ENCODE measurements around the gene DGCR8. TPM values are rescaled to one million over a fixed set of nuclear protein-coding genes. Genes with fewer than 3 reads are reported as not detected.

DGCR8 gene
- polyA plus RNA-seq, 2 donors, result 14.1 to 21.6 TPM

- WGBS, 2 donors, result 53 to 63% methylated on average over 4 of the region's 4 CpGs
- H3K4me3 ChIP-seq (ENCODE audit: low read depth in 1 of 2, low read length in 2 of 2), result no peak overlapping the region
- H3K4me1 ChIP-seq (ENCODE audit: control insufficient read depth in 2 of 2, insufficient read depth in 2 of 2, low read length in 1 of 2), result peaks cover 27 to 47% of the 10 kb centered on the region in 2 donors
- H3K36me3 ChIP-seq (ENCODE audit: control insufficient read depth in 2 of 2, insufficient read depth in 2 of 2, low read length in 1 of 2), result peaks cover 0 to 8% of the 10 kb centered on the region in 2 donors
- no peaks in the 10 kb centered on the region for H3K9me3 ChIP-seq (ENCODE audit: control insufficient read depth in 2 of 2, insufficient read depth in 1 of 2, low read depth in 1 of 2, low read length in 1 of 2)
- no peak overlapping the region for H3K27ac ChIP-seq (ENCODE audit: low read depth in 2 of 2, low read length in 1 of 2)
- H3K27me3 ChIP-seq (ENCODE audit: control insufficient read depth in 1 of 2, insufficient read depth in 2 of 2, low read length in 2 of 2), result no peaks in the 10 kb centered on the region
These were observed 55.2 kb downstream of the DGCR8 start for GRCh38 chr22:20135265-20135664.

DNA sequence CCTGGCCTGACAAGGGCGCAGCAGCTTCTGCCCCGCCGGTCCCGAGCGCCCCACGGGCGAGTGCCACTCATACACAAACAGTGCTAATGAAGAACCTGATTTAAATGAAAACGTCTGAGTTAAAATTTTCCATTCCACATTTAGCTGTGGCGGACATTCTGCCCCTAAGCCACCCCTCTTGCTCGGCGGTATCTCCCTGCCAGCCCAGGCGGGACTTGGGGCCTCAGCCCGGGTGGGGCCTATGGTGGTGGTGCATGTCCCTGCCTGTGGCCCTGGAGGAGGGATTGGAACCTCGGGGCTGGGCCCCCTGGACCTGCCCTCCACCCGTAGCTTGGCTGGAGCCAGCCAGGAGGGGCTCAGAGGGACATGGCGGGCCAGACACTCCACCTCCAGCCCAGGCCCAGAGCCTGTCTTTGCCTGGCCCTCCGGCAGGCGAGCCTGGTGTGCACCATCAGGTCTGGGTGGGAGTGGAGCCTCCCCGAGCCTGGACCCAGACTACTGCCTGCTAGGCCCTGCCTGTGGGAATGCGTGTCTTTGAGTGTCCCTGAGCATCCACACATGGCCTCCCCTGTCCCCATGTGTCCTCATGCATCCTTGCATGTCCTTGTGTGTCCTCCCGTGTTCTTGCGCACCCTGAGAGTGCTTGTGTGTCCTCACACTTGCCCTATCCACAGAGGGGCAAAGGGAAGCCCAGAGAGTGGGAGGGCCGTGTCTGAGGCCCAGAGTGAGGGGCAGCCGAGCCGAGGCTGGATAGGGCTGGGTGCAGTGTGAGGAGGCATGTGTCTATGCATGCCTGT is 56.0 kb downstream of the DGCR8 start:
- peaks cover 27 to 43% of the 10 kb centered on the region in 2 donors for H3K4me1 ChIP-seq (ENCODE audit: control insufficient read depth in 2 of 2, insufficient read depth in 2 of 2, low read length in 1 of 2)
- H3K4me3 ChIP-seq (ENCODE audit: low read depth in 1 of 2, low read length in 2 of 2), result no peak overlapping the region
- H3K36me3 ChIP-seq (ENCODE audit: control insufficient read depth in 2 of 2, insufficient read depth in 2 of 2, low read length in 1 of 2), result peaks cover 0 to 8% of the 10 kb centered on the region in 2 donors
- no peaks in the 10 kb centered on the region for H3K9me3 ChIP-seq (ENCODE audit: control insufficient read depth in 2 of 2, insufficient read depth in 1 of 2, low read depth in 1 of 2, low read length in 1 of 2)
- H3K27me3 ChIP-seq (ENCODE audit: control insufficient read depth in 1 of 2, insufficient read depth in 2 of 2, low read length in 2 of 2), result no peaks in the 10 kb centered on the region
- WGBS, 2 donors, result 63 to 71% methylated on average over 25 of the region's 25 CpGs
- H3K27ac ChIP-seq (ENCODE audit: low read depth in 2 of 2, low read length in 1 of 2), result peak overlapping the region in 1 of 2 donors; percentile 3

DNA sequence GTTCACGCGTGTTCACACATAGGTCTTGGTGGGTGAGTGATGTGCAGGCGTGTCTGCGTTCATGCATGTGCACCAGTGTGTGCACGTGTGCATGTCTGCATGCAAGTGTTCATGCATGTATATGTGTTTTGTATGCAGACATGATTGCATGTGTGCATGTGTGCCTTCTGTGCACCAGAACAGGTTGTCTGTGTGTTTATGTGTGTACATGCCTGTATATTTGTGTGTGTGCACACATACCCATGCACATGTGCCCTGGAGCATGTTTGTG is 56.5 kb downstream of the DGCR8 start:
- no peak overlapping the region for H3K4me3 ChIP-seq (ENCODE audit: low read depth in 1 of 2, low read length in 2 of 2)
- H3K36me3 ChIP-seq (ENCODE audit: control insufficient read depth in 2 of 2, insufficient read depth in 2 of 2, low read length in 1 of 2), result peaks cover 0 to 8% of the 10 kb centered on the region in 2 donors
- no peaks in the 10 kb centered on the region for H3K27me3 ChIP-seq (ENCODE audit: control insufficient read depth in 1 of 2, insufficient read depth in 2 of 2, low read length in 2 of 2)
- no peak overlapping the region for H3K27ac ChIP-seq (ENCODE audit: low read depth in 2 of 2, low read length in 1 of 2)
- H3K4me1 ChIP-seq (ENCODE audit: control insufficient read depth in 2 of 2, insufficient read depth in 2 of 2, low read length in 1 of 2), result peaks cover 27 to 43% of the 10 kb centered on the region in 2 donors
- no peaks in the 10 kb centered on the region for H3K9me3 ChIP-seq (ENCODE audit: control insufficient read depth in 2 of 2, insufficient read depth in 1 of 2, low read depth in 1 of 2, low read length in 1 of 2)
- 88 to 89% methylated on average over 5 of the region's 5 CpGs for WGBS, 2 donors

DNA sequence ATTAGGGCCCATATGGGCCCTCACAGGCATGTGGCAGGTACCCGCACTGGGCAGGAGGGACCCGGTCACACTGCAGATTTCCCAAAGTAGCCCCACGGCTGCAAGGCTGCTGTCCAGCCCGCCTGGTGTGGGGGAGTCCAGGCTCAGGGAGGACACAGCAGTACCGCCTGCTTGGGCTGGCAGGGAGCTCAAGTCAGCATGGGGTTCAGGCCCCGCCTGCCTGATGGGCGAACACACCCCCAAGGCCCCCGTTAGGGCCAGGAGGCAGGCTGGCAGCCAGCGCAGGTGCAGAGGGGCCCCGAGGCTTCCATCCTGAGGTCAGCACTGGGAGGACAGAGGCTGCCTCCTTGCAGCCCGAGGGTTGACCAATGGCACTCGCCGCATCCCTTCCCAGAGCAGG is 57.1 kb downstream of the DGCR8 start:
- Histone ChIP-seq H3K27ac (ENCODE audit: low read depth in 2 of 2, low read length in 1 of 2) (no peak overlapping the region), H3K9me3 (ENCODE audit: control insufficient read depth in 2 of 2, insufficient read depth in 1 of 2, low read depth in 1 of 2, low read length in 1 of 2) (no peaks in the 10 kb centered on the region), H3K27me3 (ENCODE audit: control insufficient read depth in 1 of 2, insufficient read depth in 2 of 2, low read length in 2 of 2) (no peaks in the 10 kb centered on the region), H3K4me3 (ENCODE audit: low read depth in 1 of 2, low read length in 2 of 2) (no peak overlapping the region), H3K4me1 (ENCODE audit: control insufficient read depth in 2 of 2, insufficient read depth in 2 of 2, low read length in 1 of 2) (peaks cover 27 to 43% of the 10 kb centered on the region in 2 donors), H3K36me3 (ENCODE audit: control insufficient read depth in 2 of 2, insufficient read depth in 2 of 2, low read length in 1 of 2) (peaks cover 0 to 8% of the 10 kb centered on the region in 2 donors)
- 75 to 78% methylated on average over 13 of the region's 13 CpGs for WGBS, 2 donors

DNA sequence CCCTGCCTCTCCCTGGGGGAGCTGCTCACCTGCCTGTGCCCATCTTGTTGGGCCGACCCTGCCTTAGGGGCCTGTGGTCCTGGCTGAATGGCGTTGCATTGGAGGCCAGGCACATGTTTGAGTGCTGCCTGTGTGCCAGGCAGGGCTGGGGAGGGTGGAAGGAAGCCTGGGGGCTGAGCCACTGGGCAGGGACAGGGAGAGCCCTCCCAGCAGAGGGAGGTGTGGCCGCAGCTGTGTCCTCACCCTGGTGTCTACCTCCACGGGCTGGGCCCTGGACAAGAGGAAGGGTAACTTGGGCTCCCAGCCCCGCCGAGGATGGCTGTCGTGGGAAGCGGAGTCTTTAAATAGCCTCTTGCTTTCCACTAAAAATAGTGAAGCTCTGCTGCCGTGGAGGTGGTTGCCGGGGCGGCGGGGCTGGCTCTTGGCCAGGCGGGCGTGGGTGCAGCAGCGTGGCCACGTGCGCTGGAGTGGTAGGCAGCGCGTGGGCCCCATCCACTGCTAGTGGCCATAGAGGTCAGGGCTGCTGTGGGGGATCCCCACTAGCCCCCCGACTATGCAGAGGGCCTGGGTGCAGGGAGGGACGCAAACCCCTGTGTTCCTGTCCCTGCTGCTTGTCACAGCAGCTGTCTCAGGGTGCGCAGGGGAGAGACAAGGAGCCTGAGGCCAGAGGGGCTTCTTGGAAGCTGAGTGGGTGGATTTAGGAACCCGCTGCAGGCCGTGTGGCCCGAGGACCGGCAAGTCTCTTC is 57.8 kb downstream of the DGCR8 start:
- WGBS, 2 donors, result 31 to 41% methylated on average over 26 of the region's 26 CpGs
- peaks cover 22 to 36% of the 10 kb centered on the region in 2 donors for H3K4me1 ChIP-seq (ENCODE audit: control insufficient read depth in 2 of 2, insufficient read depth in 2 of 2, low read length in 1 of 2)
- peak overlapping the region in 1 of 2 donors; percentile 9 for H3K27ac ChIP-seq (ENCODE audit: low read depth in 2 of 2, low read length in 1 of 2)

GRCh38 chr22:20138417-20138738 is 58.3 kb downstream of the DGCR8 start:
- H3K4me1 ChIP-seq (ENCODE audit: control insufficient read depth in 2 of 2, insufficient read depth in 2 of 2, low read length in 1 of 2), result peaks cover 19 to 31% of the 10 kb centered on the region in 2 donors
- H3K27ac ChIP-seq (ENCODE audit: low read depth in 2 of 2, low read length in 1 of 2), result no peak overlapping the region
- peaks cover 0 to 13% of the 10 kb centered on the region in 2 donors for H3K36me3 ChIP-seq (ENCODE audit: control insufficient read depth in 2 of 2, insufficient read depth in 2 of 2, low read length in 1 of 2)
- no peaks in the 10 kb centered on the region for H3K9me3 ChIP-seq (ENCODE audit: control insufficient read depth in 2 of 2, insufficient read depth in 1 of 2, low read depth in 1 of 2, low read length in 1 of 2)
- no peaks in the 10 kb centered on the region for H3K27me3 ChIP-seq (ENCODE audit: control insufficient read depth in 1 of 2, insufficient read depth in 2 of 2, low read length in 2 of 2)
- no peak overlapping the region for H3K4me3 ChIP-seq (ENCODE audit: low read depth in 1 of 2, low read length in 2 of 2)
- WGBS, 2 donors, result 43 to 45% methylated on average over 4 of the region's 4 CpGs

More for the DNA sequence above, 57.8 kb downstream of the DGCR8 start:
- no peaks in the 10 kb centered on the region for H3K27me3 ChIP-seq (ENCODE audit: control insufficient read depth in 1 of 2, insufficient read depth in 2 of 2, low read length in 2 of 2)
- H3K36me3 ChIP-seq (ENCODE audit: control insufficient read depth in 2 of 2, insufficient read depth in 2 of 2, low read length in 1 of 2), result peaks cover 0 to 8% of the 10 kb centered on the region in 2 donors
- H3K4me3 ChIP-seq (ENCODE audit: low read depth in 1 of 2, low read length in 2 of 2), result no peak overlapping the region
- H3K9me3 ChIP-seq (ENCODE audit: control insufficient read depth in 2 of 2, insufficient read depth in 1 of 2, low read depth in 1 of 2, low read length in 1 of 2), result no peaks in the 10 kb centered on the region

GRCh38 chr22:20138868-20139267 is 58.8 kb downstream of the DGCR8 start:
- Histone ChIP-seq H3K9me3 (ENCODE audit: control insufficient read depth in 2 of 2, insufficient read depth in 1 of 2, low read depth in 1 of 2, low read length in 1 of 2) (no peaks in the 10 kb centered on the region), H3K36me3 (ENCODE audit: control insufficient read depth in 2 of 2, insufficient read depth in 2 of 2, low read length in 1 of 2) (peaks cover 0 to 17% of the 10 kb centered on the region in 2 donors), H3K4me3 (ENCODE audit: low read depth in 1 of 2, low read length in 2 of 2) (no peak overlapping the region), H3K27me3 (ENCODE audit: control insufficient read depth in 1 of 2, insufficient read depth in 2 of 2, low read length in 2 of 2) (no peaks in the 10 kb centered on the region), H3K4me1 (ENCODE audit: control insufficient read depth in 2 of 2, insufficient read depth in 2 of 2, low read length in 1 of 2) (peaks cover 19 to 29% of the 10 kb centered on the region in 2 donors), H3K27ac (ENCODE audit: low read depth in 2 of 2, low read length in 1 of 2) (no peak overlapping the region)
- WGBS, 2 donors, result 89 to 91% methylated on average over 16 of the region's 16 CpGs

DNA sequence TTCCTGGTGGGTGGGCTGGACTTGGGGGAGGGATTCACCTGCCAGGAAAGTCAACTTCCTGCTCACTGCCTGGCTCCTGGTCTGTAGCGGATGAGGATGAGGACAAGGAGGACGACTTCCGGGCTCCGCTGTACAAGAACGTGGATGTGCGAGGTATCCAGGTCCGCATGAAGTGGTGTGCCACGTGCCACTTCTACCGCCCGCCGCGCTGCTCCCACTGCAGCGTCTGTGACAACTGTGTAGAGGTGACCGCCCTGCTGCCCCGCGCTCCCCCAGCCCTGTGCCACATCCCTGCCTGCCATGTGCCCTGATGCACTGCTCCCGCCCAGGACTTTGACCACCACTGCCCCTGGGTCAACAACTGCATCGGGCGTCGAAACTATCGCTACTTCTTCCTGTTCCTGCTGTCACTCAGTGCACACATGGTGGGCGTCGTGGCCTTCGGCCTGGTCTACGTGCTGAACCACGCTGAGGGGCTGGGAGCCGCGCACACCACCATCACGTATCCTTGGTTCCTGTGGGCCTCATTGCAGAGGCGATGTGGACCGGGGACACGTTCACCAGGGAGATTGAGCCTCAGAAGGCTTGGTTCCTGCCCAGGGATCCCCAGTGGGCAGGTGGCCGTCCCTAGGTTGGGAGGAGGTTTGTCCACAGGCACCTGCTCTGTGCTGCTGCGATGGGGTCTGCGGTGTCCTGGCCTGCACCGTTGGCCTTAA is 59.5 kb downstream of the DGCR8 start:
- no peak overlapping the region for H3K27ac ChIP-seq (ENCODE audit: low read depth in 2 of 2, low read length in 1 of 2)
- H3K4me1 ChIP-seq (ENCODE audit: control insufficient read depth in 2 of 2, insufficient read depth in 2 of 2, low read length in 1 of 2), result peaks cover 19 to 22% of the 10 kb centered on the region in 2 donors
- no peak overlapping the region for H3K4me3 ChIP-seq (ENCODE audit: low read depth in 1 of 2, low read length in 2 of 2)
- WGBS, 2 donors, result 91 to 95% methylated on average over 36 of the region's 36 CpGs
- H3K36me3 ChIP-seq (ENCODE audit: control insufficient read depth in 2 of 2, insufficient read depth in 2 of 2, low read length in 1 of 2), result peaks cover 0 to 19% of the 10 kb centered on the region in 2 donors
- no peaks in the 10 kb centered on the region for H3K9me3 ChIP-seq (ENCODE audit: control insufficient read depth in 2 of 2, insufficient read depth in 1 of 2, low read depth in 1 of 2, low read length in 1 of 2)
- H3K27me3 ChIP-seq (ENCODE audit: control insufficient read depth in 1 of 2, insufficient read depth in 2 of 2, low read length in 2 of 2), result no peaks in the 10 kb centered on the region

DNA sequence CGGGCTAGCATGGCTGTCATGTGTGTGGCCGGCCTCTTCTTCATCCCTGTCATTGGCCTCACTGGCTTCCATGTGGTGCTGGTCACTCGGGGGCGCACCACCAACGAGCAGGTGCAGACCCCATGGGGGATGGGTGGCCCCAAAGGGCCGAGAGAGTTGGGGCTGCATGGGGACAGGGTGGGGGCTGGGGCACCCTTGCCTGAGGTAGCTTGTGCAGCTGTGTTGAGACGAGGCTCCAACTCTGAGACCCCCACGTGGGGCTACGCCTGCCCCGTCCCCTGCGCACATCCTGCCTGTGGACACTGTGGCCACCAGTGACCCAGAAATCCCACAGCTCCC is 60.0 kb downstream of the DGCR8 start:
- peaks cover 19 to 20% of the 10 kb centered on the region in 2 donors for H3K4me1 ChIP-seq (ENCODE audit: control insufficient read depth in 2 of 2, insufficient read depth in 2 of 2, low read length in 1 of 2)
- H3K9me3 ChIP-seq (ENCODE audit: control insufficient read depth in 2 of 2, insufficient read depth in 1 of 2, low read depth in 1 of 2, low read length in 1 of 2), result no peaks in the 10 kb centered on the region
- H3K4me3 ChIP-seq (ENCODE audit: low read depth in 1 of 2, low read length in 2 of 2), result no peak overlapping the region
- H3K27ac ChIP-seq (ENCODE audit: low read depth in 2 of 2, low read length in 1 of 2), result no peak overlapping the region
- WGBS, 2 donors, result 92 to 93% methylated on average over 11 of the region's 11 CpGs
- peaks cover 0 to 23% of the 10 kb centered on the region in 2 donors for H3K36me3 ChIP-seq (ENCODE audit: control insufficient read depth in 2 of 2, insufficient read depth in 2 of 2, low read length in 1 of 2)
- no peaks in the 10 kb centered on the region for H3K27me3 ChIP-seq (ENCODE audit: control insufficient read depth in 1 of 2, insufficient read depth in 2 of 2, low read length in 2 of 2)
